IMR-90 (cell line): ENCODE data around the gene SLITRK1. TPM values are rescaled to one million over a fixed set of nuclear protein-coding genes. Genes with fewer than 3 reads are reported as not detected.

Experiments
- ATAC-seq: fragments of 200-7000 bp; cut with Tn5 transposase; 2 replicates; pipeline ENCODE4 v1.9.1; 2020; ENCODE audit warnings: low read depth, mild to moderate bottlenecking, moderate library complexity
- BruUV-seq: library from RNA; stranded (reverse); fragments of 400-500 nt; replicated peaks from 2 replicates; lab custom pipeline; 2021; lab: Mats Ljungman, UMichigan
- CTCF ChIA-PET: fragments of 300-600 bp; formaldehyde crosslinking; extraction: SDS; loops from one replicate; lab custom pipeline; 2021; ENCODE audit warnings: antibody characterized with exemption; lab: Yijun Ruan, JAX
- POLR2A ChIA-PET: fragments of 300-600 bp; sonication (Branson Sonifier 250); formaldehyde crosslinking; loops from one replicate; lab custom pipeline; 2022; ENCODE audit warnings: antibody characterized with exemption; ENCODE audit not compliant: unreplicated experiment; lab: Charles Lee
- DNase-seq: peaks from one replicate; pipeline ENCODE4 v3.0.0; 2013
- H2AFZ ChIP-seq: replicated peaks from 2 replicates; pipeline ENCODE3; 2013; ENCODE audit warnings: low read length, mild to moderate bottlenecking; ENCODE audit not compliant: poor library complexity
- H2AK5ac ChIP-seq: 2 replicates; pipeline ENCODE4 v1.6.1; 2013; ENCODE audit warnings: low read depth, low read length, inconsistent platforms
- H2AK9ac ChIP-seq: replicated peaks from 2 replicates; pipeline ENCODE3; 2013; ENCODE audit warnings: mild to moderate bottlenecking, low read depth, low read length, moderate library complexity; ENCODE audit not compliant: poor library complexity
- H2BK120ac ChIP-seq: 2 replicates; pipeline ENCODE4 v1.6.1; 2013; ENCODE audit warnings: low read depth, low read length, inconsistent platforms
- H2BK15ac ChIP-seq: 3 replicates; pipeline ENCODE4 v1.6.1; 2013; ENCODE audit warnings: low read depth, low read length, inconsistent platforms
- H2BK20ac ChIP-seq: 2 replicates; pipeline ENCODE4 v1.6.1; 2013; ENCODE audit warnings: low read depth, mild to moderate bottlenecking, inconsistent platforms, low read length, moderate library complexity
- H2BK5ac ChIP-seq: 2 replicates; pipeline ENCODE4 v1.6.1; 2013; ENCODE audit warnings: mild to moderate bottlenecking, low read depth, low read length, inconsistent platforms; ENCODE audit not compliant: poor library complexity, severe bottlenecking
- H3K14ac ChIP-seq: replicated peaks from 2 replicates; pipeline ENCODE4 v1.6.1; 2013; ENCODE audit warnings: low read depth, low read length, inconsistent platforms
- H3K18ac ChIP-seq: 2 replicates; pipeline ENCODE4 v1.6.1; 2013; ENCODE audit warnings: low read depth, low read length, control low read depth
- H3K23ac ChIP-seq: 2 replicates; pipeline ENCODE4 v1.6.1; 2013; ENCODE audit warnings: low read depth, low read length, inconsistent platforms
- H3K27ac ChIP-seq: 2 replicates; pipeline ENCODE4 v1.5.1; 2013; ENCODE audit warnings: mild to moderate bottlenecking, control low read depth, low read length; ENCODE audit not compliant: insufficient read depth
- H3K27me3 ChIP-seq: 2 replicates; pipeline ENCODE4 v1.6.1; 2013; ENCODE audit warnings: low read length; ENCODE audit not compliant: control insufficient read depth, insufficient read depth
- H3K36me3 ChIP-seq: 2 replicates; pipeline ENCODE4 v1.6.1; 2013; ENCODE audit warnings: low read length, mixed read lengths; ENCODE audit not compliant: control insufficient read depth, insufficient read depth
- H3K4ac ChIP-seq: 2 replicates; pipeline ENCODE4 v1.6.1; 2013; ENCODE audit warnings: low read depth, low read length, inconsistent platforms
- H3K4me1 ChIP-seq: 2 replicates; pipeline ENCODE4 v1.6.1; 2013; ENCODE audit warnings: low read length, mixed read lengths; ENCODE audit not compliant: control insufficient read depth, insufficient read depth
- H3K4me2 ChIP-seq: 2 replicates; pipeline ENCODE4 v1.6.1; 2013; ENCODE audit warnings: low read depth, mild to moderate bottlenecking, control low read depth, low read length, moderate library complexity
- H3K4me3 ChIP-seq: 2 replicates; pipeline ENCODE4 v1.5.1; 2013; ENCODE audit warnings: low read depth, mild to moderate bottlenecking, control low read depth, low read length, moderate library complexity; ENCODE audit not compliant: insufficient read depth
- H3K56ac ChIP-seq: 2 replicates; pipeline ENCODE4 v1.6.1; 2013; ENCODE audit warnings: low read length, inconsistent platforms; ENCODE audit not compliant: insufficient read depth; ENCODE audit errors: extremely low read depth
- H3K79me1 ChIP-seq, 2 experiments: 2 replicates each; pipeline ENCODE4 v1.6.1; 2013; ENCODE audit warnings: low read length in 2 of 2, inconsistent platforms in 1 of 2, low read depth in 1 of 2
- H3K9ac ChIP-seq: 2 replicates; pipeline ENCODE4 v1.6.1; 2013; ENCODE audit warnings: low read depth, low read length, control low read depth
- H3K9me1 ChIP-seq: 2 replicates; pipeline ENCODE4 v1.6.1; 2013; ENCODE audit warnings: low read length, inconsistent platforms; ENCODE audit not compliant: insufficient read depth
- H3K9me3 ChIP-seq: 2 replicates; pipeline ENCODE4 v1.6.1; 2013; ENCODE audit warnings: low read length; ENCODE audit not compliant: control insufficient read depth, insufficient read depth
- H4K20me1 ChIP-seq: 2 replicates; pipeline ENCODE4 v1.6.1; 2013; ENCODE audit warnings: low read length, inconsistent platforms; ENCODE audit not compliant: insufficient read depth
- H4K5ac ChIP-seq: 2 replicates; pipeline ENCODE4 v1.6.1; 2013; ENCODE audit warnings: mild to moderate bottlenecking, low read depth, low read length, control low read depth
- H4K8ac ChIP-seq, 2 experiments: 2 replicates each; pipeline ENCODE4 v1.6.1; 2013; ENCODE audit warnings: low read depth in 2 of 2, low read length in 2 of 2, control low read depth in 1 of 2, inconsistent platforms in 1 of 2
- H4K91ac ChIP-seq: 2 replicates; pipeline ENCODE4 v1.6.1; 2013; ENCODE audit warnings: low read depth, low read length, inconsistent platforms; ENCODE audit not compliant: insufficient read depth
- MAFK ChIP-seq: IDR thresholded peaks from 2 replicates; pipeline ENCODE4 v1.6.1; 2012; ENCODE audit warnings: low read depth, low read length, improper control_type of control experiment
- MXI1 ChIP-seq: IDR thresholded peaks from 2 replicates; pipeline ENCODE4 v1.6.1; 2012; ENCODE audit warnings: low read depth, mild to moderate bottlenecking, low read length, moderate library complexity, borderline replicate concordance
- RFX5 ChIP-seq: IDR thresholded peaks from 2 replicates; pipeline ENCODE4 v1.8.0; 2012; ENCODE audit warnings: low read depth, mild to moderate bottlenecking, low read length, moderate library complexity
- WGBS, 2 experiments: methylation state at CpG; one replicate each; pipeline versions ENCODE4 v1.1.5 to v1.1.7; 2013; ENCODE audit warnings: missing lambda C conversion rate in 2 of 2; ENCODE audit not compliant: insufficient read length in 1 of 2; ENCODE audit errors: extremely low coverage in 2 of 2; 5-methylcytosine and 5-hydroxymethylcytosine counted together
- dilution Hi-C: fragments of 300-500 bp; cut with HindIII; formaldehyde crosslinking; loops from one replicate; pipeline ENCODE4 v1.14.3; 2018; ENCODE audit warnings: low sequenced_read_pairs; ENCODE audit not compliant: unreplicated experiment
- in situ Hi-C: fragments of 300-500 bp; cut with MboI; formaldehyde crosslinking; loops from 3 replicates; pipeline ENCODE4 v1.14.3; 2019; ENCODE audit warnings: low sequenced_read_pairs, inconsistent platforms, mixed read lengths
- intact Hi-C: fragments of 100-400 bp; cut with micrococcal nuclease; formaldehyde crosslinking; loops from 2 replicates; pipeline ENCODE4 v1.10.0; 2022
- polyA plus RNA-seq, 3 experiments: library from polyadenylated mRNA; depleted of rRNA; stranded (reverse); fragments of >200 nt; gene quantifications; 2 replicates each; pipeline ENCODE4 v1.2.3, GENCODE V29; 2012; ENCODE audit warnings: low replicate concordance in 1 of 3
- total RNA-seq: library from RNA; depleted of rRNA; stranded (reverse); fragments of >200 nt; gene quantifications from 2 replicates; pipeline ENCODE4 v1.2.3, GENCODE V29; 2012

The SLITRK1 gene
- total and polyA plus RNA-seq, 2 of the 4 experiments (the other 2 are of a cell fraction) = under 0.01 to 0.07 TPM

GRCh38 chr13:83895994-83896580, 13.8 kb upstream of the SLITRK1 start:
- CTCF ChIA-PET = no interaction called here
- Histone ChIP-seq H3K9ac (no peak overlapping the region), H2BK120ac (no peak overlapping the region), H3K4ac (no peak overlapping the region), H3K14ac (no peak overlapping the region), H4K91ac (no peak overlapping the region), H3K36me3 (no peaks in the 10 kb centered on the region), H2AFZ (no peak overlapping the region), H4K5ac (no peak overlapping the region), H3K4me3 (no peak overlapping the region), H3K9me3 (no peaks in the 10 kb centered on the region; the same call in 1 of the 2 replicates), H2AK5ac (no peak overlapping the region), H3K23ac (no peak overlapping the region), H3K79me1 (no peaks in the 10 kb centered on the region), H3K27me3 (no peaks in the 10 kb centered on the region), H3K56ac (no peak overlapping the region), H4K8ac (no peak overlapping the region), H2BK5ac (no peak overlapping the region), H3K4me1 (no peaks in the 10 kb centered on the region), H3K9me1 (no peaks in the 10 kb centered on the region), H2BK20ac (no peak overlapping the region), H3K27ac (no peak overlapping the region), H3K4me2 (no peak overlapping the region), H2AK9ac (no peak overlapping the region), H3K18ac (no peak overlapping the region), H2BK15ac (no peak overlapping the region), H4K20me1 (no peaks in the 10 kb centered on the region)
- dilution Hi-C loops (no loop called here), intact Hi-C loops (no loop called here), in situ Hi-C loops (no loop called here)
- no CpG with 5 or more reads among the region's 3 CpGs for WGBS, 2 experiments
- no TSS peak for BruUV-seq
- DNase-seq = peak; percentile 6
- TF ChIP-seq RFX5 = no peak
- no peak for TF ChIP-seq MAFK
- TF ChIP-seq MXI1 = no peak
- ATAC-seq = no peak
- POLR2A ChIA-PET = interaction anchor here (0.6 kb wide), 1 partner anchor 1802 kb away, joined by 4 read pairs; no protein-coding TSS in a partner anchor
